NCI-H1092 treated with DMSO at 0.1 percent for 48 hours (cell line): Measurements from ENCODE around the gene VPS45.
"Not testable (repeated sequence)": the region's sequence is repeated elsewhere in the genome, so short reads cannot be mapped to it uniquely, and the experiment has no call there.

Experiments used
- DNase-seq: peaks from one replicate; lab custom pipeline; 2025; lab: John Stamatoyannopoulos, UW

Gene VPS45, protein sequence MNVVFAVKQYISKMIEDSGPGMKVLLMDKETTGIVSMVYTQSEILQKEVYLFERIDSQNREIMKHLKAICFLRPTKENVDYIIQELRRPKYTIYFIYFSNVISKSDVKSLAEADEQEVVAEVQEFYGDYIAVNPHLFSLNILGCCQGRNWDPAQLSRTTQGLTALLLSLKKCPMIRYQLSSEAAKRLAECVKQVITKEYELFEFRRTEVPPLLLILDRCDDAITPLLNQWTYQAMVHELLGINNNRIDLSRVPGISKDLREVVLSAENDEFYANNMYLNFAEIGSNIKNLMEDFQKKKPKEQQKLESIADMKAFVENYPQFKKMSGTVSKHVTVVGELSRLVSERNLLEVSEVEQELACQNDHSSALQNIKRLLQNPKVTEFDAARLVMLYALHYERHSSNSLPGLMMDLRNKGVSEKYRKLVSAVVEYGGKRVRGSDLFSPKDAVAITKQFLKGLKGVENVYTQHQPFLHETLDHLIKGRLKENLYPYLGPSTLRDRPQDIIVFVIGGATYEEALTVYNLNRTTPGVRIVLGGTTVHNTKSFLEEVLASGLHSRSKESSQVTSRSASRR

DNA sequence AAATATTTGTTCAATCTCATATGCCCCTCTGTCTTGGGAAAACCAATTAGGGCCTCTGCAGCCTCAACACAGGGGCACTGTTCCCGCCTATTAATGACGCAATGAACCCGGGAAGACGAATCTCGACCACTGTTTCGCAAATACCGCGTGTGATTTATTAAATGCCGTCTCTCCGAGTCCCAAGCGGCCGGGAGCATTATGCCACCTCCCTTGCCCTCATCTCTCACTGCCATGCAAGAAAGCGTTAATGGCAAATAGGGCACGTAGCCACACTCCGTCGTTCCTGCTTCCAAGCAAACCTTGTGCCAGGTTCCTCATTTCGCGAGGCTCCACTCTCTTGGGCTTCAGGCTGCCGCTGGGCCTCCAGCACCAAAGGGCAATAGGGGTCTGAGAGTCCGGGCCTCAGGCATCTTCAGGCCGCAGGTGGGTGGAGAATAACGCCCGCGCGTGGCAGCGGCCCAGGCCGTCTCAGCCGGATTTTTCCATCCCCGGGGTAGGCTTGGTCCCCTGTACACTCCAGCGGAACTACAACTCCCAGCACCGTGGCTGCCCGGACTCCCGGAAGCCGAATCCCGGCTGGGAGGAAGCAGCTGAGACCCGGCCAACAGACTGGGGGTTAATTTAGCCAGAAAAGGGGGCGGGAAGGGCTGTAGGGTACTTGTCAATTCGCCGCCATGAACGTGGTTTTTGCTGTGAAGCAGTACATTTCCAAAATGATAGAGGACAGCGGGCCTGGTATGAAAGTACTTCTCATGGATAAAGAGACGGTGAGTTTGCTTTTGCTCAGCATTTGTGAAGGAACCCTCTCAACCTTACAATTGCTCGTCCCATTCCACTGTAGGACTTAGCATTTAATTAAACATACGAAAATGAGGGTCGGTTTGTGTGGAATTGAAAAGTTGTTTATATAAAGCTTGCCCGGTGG lies at the start of gene VPS45:
Gene VPS45, plus strand, starts transcription at position 593 of the 925 bp plus-strand sequence. Its CDS starts 82 bp downstream, at position 675.
- peak; percentile 97 for DNase-seq

DNA sequence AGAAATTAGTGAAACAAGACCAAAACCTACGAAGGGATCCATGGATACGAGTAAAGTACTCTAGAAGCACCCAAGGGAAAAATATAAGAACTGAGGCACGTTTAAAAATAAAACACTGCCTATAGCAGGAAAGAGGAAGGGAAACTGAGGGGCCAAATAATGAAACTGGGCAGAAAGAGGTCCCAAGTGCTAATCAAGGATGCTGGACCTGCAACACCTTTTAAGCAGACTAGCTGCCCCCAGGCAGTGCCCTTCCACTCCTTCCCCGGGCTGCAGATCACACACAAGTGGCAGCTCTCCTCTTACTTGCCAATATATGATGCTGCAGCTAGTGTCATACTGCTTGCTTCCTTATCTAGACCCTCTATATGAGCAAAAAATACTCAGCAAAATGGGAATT lies 49.4 kb upstream of the VPS45 start:
- no peak for DNase-seq

DNA sequence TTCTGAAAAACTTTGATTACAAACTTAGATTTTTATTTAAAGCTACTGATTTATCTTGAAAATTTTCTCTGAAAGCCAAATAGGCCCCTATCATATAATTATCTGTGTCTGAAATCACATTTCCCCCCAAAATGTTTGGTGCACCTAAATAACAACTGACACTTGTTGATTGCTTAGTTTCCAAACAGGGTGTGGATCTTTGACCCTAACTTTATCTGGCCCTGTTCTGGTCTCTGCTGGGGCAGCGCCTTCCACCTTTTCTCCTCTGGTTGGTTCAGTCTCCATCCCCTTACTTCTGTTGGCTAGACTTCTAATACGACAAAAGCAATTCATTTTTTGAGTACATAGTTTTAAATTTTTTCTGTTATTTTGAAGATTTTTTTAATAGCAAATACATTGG lies 46.9 kb upstream of the VPS45 start:
- DNase-seq = no peak

DNA sequence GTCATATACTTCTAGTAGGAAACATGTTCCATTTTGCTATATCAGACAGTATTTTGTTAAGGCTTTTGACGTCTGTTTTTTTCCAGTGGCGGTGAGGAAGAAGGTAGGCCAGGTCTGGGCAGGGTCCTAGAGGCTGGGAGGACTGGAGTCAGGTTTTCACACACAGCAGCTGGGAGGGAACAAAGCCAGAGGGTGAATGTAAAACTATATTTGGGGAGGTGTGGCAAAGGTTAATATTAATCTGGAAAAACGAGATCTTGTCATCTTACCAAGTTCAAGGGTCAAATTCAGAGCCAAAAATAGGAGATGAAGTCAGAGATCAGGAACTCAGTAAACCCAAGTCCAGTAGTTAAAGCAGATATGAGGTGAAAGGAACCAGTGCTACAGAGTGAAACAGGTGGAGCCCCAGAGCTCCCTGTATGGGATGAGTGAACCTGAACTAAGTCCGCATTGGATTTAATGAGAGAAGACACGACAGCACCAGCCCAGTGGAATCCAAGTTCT lies 46.3 kb upstream of the VPS45 start:
- no peak for DNase-seq

DNA sequence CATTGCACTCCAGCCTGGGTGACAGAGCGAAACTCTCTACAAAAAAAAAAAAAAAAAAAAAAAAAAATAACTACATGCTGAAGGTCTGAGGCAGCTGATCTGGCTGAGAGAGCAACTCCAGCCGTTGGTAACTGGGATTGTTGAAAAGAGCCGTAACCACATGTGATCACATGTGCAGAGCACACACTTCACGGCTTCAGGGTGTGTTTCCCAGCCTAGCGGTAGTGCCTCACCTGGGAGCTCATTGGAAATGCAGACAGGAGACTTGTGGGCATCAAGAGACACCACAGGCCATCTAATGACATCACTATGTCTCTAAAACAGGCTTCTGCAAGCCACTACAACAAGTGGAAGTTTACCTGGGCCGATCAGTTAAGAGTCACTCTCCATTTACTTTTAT lies 45.2 kb upstream of the VPS45 start:
- no peak for DNase-seq

DNA sequence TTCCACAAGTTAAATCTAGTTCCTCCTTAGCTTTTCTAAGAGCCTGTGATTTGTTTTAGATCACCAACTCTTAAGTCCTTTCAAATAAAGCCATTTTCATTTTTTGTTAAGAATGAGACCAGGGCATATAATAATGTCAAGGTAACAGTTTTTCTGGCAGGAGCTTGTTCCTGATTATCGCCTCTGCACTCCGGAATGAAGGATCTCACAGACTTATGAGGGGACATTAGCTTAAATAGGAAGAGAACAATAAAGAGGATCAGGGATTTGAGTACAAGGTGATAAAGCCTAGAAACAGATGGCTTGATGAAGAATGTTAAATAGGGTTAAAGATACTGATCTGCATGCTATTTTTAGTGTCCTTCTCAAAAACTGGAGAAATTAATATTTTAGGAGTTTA lies 43.4 kb upstream of the VPS45 start:
- DNase-seq = no peak

DNA sequence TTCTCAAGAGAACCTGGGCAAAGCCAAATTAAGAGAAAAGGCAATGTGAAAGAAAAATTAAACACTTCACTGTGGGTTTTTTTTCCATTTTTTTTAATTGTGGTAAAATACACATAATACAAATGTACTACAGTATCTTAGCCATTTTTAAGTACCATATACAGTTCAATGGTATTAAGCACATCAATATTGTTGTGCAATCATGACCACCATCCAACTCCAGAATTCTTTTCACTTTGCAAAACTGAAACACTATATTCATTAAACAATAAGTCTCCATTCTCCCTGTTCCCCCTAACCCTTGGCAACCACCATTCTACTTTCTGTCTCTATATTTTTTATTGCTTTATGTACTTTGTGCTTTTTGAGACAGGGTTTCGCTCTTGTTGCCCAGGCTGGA lies 39.3 kb upstream of the VPS45 start:
- DNase-seq = no peak

DNA sequence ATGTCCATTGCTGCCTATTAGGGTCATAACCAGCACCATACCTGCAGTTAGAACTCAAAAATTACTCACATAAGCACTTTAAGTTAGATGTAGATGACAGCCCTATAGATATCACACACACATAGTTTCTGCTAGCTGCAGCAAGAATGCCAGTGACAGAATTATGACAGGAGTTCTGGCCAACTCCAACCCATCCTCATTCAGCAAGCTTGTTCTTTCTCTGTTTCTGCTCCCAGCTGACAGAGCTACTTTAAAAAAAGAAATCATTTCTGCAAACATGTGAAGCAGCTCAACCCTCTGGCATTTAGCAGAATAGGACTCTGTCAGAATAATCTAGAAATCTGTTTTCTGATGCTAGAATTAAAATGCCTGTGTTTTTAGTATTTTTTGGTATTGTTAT lies 33.2 kb upstream of the VPS45 start:
- DNase-seq = no peak

DNA sequence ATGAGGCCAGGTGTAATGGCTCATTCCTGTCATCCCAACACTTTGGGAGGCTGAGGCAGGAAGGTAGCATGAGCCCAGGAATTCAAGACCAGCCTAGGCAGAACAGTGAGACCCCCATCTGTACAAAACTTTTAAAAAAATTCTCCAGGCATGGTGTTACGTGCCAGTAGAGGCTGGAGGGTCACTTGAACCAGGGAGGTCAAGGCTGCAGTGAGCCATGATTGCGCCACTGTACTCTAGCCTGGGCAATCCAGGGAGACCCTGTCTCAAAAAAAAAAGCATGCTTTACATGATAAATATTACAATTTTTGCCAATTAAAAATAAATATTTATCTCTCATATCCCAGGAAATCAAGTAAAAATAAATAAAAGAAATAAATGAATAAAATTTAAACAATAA lies 17.6 kb upstream of the VPS45 start:
- DNase-seq = no peak

DNA sequence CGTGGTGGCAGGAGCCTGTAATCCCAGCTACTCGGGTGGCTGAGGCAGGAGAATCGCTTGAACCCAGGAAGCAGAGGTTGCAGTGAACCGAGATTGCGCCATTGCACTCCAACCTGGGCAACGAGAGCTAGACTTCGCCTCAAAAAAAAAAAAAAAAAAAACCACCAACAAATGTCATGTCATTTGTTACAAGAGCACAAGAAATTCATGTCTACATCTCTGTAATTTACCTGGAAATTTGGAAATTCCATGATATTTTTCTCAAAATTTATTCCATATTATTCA lies 16.5 kb upstream of the VPS45 start:
- DNase-seq = no peak

DNA sequence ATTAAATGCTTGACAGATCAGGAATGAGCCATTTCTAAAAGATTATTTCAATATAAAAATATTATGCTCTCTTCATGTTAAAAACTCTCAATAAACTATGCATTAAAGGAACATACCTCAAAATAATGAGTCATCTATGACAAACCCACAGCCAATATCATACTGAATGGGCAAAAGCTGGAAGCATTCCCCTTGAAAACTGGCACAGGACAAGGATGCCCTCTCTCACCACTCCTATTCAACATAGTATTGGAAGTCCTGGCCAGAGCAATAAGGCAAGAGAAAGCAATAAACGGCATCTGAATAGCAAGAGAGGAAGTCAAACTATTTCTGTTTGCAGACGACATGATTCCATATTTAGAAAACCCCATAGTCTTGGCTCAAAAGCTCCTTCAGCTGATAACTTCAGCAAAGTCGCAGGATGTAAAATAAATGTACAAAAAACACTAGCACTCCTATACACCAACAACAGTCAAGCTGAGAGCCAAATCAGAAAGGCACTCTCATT lies 15.6 kb upstream of the VPS45 start:
- not testable (repeated sequence) for DNase-seq

DNA sequence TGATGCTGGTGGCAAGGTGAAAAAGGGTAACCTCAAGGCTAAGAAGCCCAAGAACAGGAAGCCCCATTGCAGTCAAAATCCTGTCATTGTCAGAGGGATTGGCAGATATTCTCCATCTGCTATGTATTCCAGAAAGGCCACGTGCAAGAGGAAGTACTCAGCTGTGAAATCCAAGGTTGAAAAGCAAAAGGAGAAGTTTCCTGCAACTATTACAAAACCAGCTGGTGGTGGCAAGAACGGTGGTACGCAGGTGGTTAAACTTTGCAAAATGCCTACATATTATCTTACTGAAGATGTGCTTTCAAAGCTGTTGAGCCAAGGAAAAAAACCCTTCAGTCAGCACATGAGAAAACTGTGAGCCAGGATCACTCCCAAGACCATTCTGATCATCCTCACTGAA lies 13.7 kb upstream of the VPS45 start:
- no peak for DNase-seq

DNA sequence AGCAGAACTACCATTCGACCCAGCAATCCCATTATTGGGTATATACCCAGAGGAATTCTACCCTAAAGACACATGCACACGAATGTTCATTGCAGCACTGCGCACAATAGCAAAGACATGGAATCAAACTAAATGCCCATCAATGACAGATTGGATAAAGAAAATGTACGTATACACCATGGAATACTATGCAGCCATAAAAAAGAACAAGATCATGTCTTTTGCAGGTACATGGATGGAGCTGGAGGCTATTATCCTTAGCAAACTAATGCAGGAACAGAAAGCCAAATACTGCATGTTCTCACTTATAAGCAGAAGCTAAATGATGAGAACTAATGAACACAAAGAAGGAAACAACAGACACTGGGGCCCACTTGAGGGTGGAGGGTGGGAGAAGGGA lies 12.1 kb upstream of the VPS45 start:
- DNase-seq = not testable (repeated sequence)

DNA sequence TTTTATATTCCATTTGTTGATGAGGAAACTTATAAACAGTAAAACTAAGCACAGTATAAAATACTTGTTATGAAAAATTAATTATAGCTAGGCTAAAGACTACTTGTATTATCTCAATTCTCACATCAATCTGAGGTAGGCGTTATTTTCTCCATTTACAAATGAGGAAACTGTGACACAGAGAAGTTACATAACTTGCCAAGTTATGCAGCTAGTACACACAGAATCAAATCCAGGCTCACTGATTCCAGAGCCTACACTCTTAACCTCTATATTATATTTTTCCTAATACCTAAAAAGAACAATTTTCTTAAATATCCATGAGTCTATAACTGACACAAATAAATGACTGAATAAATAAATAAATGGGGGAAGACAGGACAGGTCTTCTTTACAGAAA lies 11.2 kb upstream of the VPS45 start:
- DNase-seq = no peak

DNA sequence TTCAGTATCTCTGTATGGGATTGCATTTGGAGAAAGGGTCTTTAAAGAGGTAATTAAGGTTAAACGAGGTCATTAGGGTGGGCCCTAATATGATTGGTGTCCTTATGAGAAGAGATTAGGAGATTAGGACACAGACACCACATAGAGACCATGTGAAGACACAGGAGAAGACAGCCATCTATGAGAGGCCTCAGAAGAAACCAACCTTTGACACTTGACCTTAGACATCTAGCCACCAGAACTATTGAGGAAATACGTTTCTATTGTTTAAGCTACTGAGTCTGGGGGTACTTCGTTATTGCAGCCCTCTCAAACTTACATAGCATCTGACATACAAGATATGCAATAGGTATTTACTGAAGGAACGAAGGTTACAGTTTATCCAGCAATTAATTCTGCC lies 7.3 kb upstream of the VPS45 start:
- no peak for DNase-seq

DNA sequence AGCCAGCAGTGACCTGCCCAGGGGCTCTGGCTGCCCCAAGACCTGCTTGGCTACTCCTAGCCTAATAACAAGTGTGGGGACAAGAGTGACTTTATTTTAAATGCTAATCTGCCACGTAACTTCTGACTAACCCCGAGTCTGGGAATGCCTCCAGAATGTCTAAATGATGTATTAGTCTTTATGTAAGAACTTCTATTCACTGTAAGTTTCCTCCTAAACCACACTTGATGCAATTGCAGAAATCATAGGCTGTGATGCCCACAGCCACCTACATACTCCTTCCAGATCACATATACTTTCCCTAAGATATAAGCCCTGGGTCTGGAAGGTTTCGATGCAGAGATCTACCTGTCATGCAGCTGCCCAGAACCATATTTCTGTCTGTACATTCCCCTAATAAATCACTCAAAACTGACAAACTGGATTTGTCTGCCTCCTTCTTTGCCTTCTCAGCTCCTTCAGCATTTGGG lies 5.9 kb upstream of the VPS45 start:
- no peak for DNase-seq

DNA sequence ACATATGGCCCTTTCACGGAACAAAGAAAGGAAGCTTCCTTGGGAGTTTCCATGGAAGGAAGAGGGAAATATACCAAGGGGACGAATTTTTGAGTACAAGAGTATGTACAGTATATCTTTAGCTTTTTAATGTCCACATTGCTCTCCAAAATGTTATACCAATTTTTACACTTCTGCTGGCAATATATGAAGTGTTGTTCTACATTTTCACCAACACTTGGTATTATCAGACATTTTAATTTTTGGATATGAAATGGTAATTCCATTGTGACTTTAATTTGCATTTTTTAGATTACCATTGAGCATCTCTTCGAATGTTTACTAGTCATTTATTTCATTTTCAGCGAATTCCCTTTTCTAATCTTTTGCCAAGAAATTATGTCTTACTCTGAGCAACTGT lies 5.5 kb upstream of the VPS45 start:
- DNase-seq = no peak

DNA sequence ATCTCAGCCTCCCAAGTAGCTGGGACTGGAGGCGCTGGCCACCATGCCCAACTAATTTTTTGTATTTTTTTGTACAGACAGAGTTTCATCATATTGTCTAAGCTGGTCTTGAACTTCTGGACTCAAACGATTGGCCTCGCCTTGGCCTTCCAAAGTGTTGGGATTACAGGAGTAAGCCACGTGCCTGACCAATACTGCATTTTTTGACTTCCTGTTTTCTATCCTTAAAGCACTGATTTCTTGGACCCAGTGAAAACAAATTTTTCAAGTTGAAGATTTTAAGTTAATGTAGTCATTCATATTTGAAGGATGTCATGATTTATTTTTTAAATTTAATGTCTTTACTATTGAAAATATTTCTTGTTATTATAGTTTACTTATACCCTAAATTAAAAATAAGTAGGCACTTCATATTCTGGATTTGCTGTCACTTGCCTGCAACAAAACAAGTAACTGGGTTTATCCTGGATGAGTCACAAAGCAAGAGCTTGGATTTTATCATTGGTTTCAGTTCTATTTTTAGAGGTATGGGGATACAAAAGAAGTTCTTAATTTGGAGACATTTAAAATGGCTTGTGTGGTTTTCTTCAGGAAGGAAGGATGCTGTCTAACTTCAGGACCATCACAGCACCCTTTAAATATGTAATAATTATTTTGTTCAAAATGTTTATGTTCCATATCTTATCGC lies 2.2 kb upstream of the VPS45 start:
- no peak for DNase-seq

DNA sequence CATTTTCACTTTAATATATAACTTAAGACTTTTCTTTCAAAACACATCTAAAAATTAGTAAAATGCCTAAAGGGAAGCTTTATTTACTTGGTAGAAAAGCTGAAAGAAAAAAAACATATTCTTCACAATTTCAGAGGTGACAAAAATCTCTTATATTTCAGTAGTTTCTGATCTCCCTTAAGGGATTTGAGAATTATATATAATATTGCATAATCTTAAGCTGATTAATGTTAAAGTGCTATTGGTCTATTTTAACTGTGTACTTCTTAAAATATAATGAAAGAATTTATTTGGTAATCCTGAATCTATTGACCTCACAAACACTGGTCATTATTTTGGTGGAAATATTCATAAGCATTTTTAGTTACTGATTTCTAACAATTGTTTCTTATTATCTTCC lies 1.2 kb upstream of the VPS45 start:
- DNase-seq = no peak

DNA sequence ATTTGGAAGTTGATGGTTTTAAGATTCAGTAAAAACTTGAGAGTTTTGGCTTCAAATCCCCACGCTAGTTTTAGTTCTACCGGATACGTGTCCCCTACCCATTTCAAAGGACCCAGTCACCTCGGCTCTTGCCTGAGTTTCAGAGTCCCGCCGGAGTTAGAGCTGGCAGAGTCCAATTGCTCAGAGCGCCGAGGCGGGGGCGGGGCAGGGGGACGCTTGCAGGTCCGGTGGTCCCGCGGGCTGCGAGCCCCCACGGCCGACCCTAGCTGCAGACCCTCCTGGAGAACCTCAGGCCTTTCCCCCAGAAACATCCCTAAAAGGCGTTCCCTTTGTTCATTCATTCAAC lies 765 bp upstream of the VPS45 start:
- no peak for DNase-seq

DNA sequence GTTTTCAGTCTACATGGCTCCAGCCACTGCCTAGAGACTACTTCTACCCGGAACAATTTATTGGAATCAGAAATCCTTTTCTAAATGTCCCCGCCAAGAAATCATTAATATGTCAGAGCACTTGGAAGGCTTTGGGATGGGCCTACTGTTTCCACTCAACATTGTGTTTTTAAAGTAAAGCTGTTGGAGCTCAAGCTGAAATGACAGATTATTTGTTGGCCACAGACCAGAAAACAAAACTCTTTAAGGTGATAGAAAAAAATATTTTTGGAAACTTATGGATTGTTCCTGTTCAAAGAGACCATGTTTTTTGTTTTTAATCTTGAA lies 496 bp downstream of the VPS45 start:
- peak; percentile 37 for DNase-seq

DNA sequence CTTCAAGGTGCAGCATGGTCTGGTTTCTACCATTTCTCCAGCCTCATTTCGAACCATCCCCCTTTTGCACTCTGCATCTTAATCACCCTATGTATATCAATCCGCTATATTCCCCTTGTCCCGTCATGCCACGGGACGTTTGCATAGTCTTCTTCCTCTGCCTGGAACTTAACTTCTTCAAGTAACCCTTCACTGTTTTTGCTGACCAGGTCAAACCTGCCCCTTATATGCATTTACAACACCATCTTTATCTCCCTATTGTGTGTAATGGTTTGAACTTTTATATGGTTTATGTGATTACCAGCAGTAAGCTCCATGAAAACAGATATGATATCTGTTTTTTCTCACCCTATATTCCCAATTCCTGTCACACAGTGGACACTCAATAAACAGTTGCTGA lies 2.3 kb downstream of the VPS45 start:
- no peak for DNase-seq
